ENCODE data around the gene COMT. TPM values are rescaled to one million over a fixed set of nuclear protein-coding genes. Genes with fewer than 3 reads are reported as not detected.

Gene COMT
- total RNA-seq, 1 donor from 2014 or later, result 49.0 TPM

GRCh38 chr22:19986011-19986409 lies 44.4 kb downstream of the COMT start:
- H3K27me3 Mint-ChIP-seq (ENCODE audit: unreplicated experiment), result peaks cover 11% of the 10 kb centered on the region
- TF ChIP-seq, protein P1, sequence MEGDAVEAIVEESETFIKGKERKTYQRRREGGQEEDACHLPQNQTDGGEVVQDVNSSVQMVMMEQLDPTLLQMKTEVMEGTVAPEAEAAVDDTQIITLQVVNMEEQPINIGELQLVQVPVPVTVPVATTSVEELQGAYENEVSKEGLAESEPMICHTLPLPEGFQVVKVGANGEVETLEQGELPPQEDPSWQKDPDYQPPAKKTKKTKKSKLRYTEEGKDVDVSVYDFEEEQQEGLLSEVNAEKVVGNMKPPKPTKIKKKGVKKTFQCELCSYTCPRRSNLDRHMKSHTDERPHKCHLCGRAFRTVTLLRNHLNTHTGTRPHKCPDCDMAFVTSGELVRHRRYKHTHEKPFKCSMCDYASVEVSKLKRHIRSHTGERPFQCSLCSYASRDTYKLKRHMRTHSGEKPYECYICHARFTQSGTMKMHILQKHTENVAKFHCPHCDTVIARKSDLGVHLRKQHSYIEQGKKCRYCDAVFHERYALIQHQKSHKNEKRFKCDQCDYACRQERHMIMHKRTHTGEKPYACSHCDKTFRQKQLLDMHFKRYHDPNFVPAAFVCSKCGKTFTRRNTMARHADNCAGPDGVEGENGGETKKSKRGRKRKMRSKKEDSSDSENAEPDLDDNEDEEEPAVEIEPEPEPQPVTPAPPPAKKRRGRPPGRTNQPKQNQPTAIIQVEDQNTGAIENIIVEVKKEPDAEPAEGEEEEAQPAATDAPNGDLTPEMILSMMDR (IDR thresholded peaks at IDR 0.05; ENCODE audit: unreplicated experiment), result no peak
- peak overlapping the region; percentile 77 for H3K4me3 Mint-ChIP-seq (ENCODE audit: unreplicated experiment)
- no peak overlapping the region for H3K27ac Mint-ChIP-seq (ENCODE audit: unreplicated experiment)
- H3K4me1 Mint-ChIP-seq (ENCODE audit: unreplicated experiment), result no peaks in the 10 kb centered on the region
- no peaks in the 10 kb centered on the region for H3K36me3 Mint-ChIP-seq (ENCODE audit: low read depth, unreplicated experiment)
- H3K9me3 Mint-ChIP-seq (ENCODE audit: unreplicated experiment), result no peaks in the 10 kb centered on the region
- no peak for DNase-seq (ENCODE audit: low spot score)

DNA sequence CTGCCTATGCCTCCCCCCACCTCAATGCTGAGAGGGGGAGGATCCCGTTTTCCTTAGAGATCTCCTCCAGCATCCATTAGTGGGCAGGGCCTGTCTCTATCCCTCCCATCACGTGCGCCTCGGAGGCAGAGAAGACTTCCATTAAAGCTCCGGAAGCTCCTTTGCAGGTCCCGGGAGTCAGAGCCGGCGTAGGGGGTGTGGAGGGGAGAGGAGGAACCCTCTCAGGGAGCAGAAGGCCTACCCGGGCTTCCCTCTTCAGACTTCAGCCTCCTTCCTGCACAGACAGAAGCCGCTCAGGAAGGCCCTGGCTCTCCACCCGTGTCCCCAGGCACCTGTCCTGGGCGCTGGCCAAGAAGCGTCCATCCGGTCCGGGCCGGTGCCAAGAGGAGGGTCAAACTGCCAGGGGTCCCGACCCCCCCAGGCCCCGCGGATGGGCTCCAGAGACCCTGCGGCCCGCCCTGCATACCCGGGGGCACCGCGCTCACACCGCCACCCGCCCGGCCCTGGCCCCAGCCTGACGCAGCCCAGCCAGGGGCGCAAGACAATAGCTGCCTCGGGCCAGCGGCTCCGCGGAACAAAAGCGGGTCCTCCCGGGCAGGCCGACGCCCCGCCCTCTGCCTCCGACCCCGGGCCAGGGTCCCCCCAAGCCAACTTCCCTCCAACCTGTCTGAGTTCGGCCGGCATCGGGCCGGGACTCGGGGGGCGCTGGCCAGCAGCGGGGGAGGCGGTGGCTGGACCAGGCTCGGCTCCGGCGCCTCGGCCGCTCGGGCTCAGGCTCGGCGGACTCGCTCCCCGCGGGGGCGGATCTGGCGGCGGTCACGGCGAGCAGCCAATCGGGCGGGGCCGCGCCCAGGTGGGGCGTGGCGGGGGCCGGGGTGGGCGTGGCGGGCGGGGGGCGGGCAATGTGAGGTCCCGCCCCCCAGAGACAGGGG lies 45.1 kb downstream of the COMT start:
- DNase-seq (ENCODE audit: low spot score), result peak; percentile 84
- H3K27ac Mint-ChIP-seq (ENCODE audit: unreplicated experiment), result peak overlapping the region; percentile 52
- H3K4me3 Mint-ChIP-seq (ENCODE audit: unreplicated experiment), result peak overlapping the region; percentile 77
- TF ChIP-seq, protein P1 (IDR thresholded peaks at IDR 0.05; ENCODE audit: unreplicated experiment), result no peak
- peaks cover 11% of the 10 kb centered on the region for H3K27me3 Mint-ChIP-seq (ENCODE audit: unreplicated experiment)
- no peaks in the 10 kb centered on the region for H3K4me1 Mint-ChIP-seq (ENCODE audit: unreplicated experiment)
- H3K36me3 Mint-ChIP-seq (ENCODE audit: low read depth, unreplicated experiment), result no peaks in the 10 kb centered on the region
- H3K9me3 Mint-ChIP-seq (ENCODE audit: unreplicated experiment), result no peaks in the 10 kb centered on the region

DNA sequence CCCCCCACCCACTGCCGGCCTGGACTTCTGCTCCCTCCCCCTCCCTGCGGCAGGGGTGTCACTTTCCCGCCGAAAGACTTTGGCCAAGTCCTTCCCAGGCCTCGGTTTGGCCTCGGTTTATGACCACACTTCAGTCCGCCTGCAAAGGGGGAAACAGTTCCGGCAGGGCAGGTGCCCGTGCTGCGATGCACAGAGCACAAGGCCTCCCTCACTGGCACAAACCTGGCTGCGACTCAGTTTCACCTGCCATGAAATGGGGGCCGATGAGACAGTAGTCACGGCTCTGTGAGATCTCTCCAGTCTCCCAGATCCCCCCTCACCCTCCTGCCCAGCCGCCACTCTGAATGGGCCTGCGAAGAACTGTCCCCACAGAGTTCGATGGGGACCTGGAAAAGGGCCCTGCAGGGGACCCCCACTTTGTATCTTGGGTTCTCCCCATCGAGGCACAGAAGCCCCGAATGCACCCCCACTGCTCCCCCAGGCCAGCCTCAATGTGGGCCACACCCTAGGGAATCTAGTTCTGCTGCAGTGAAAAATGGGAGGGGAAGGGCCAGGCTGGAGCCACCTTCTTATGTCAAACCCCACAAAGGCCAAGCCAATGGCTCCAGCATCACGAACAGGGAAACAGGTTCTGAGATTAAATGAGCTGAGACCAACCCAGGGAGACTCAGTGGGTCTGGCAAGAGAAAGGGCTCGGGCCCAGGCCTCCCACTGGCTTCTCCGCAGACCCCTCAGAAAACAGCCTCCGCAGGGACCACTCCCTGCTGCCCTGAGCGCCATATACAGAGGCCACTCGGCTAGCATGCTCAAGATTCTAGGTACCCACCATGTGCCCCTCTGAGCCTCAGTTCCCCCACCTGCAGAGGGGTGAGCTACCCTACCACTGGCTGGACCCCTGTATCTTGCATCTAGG lies 46.1 kb downstream of the COMT start:
- H3K27me3 Mint-ChIP-seq (ENCODE audit: unreplicated experiment), result peaks cover 11% of the 10 kb centered on the region
- TF ChIP-seq, protein P1 (IDR thresholded peaks at IDR 0.05; ENCODE audit: unreplicated experiment), result no peak
- H3K4me1 Mint-ChIP-seq (ENCODE audit: unreplicated experiment), result no peaks in the 10 kb centered on the region
- peak overlapping the region; percentile 13 for H3K27ac Mint-ChIP-seq (ENCODE audit: unreplicated experiment)
- H3K9me3 Mint-ChIP-seq (ENCODE audit: unreplicated experiment), result no peaks in the 10 kb centered on the region
- no peak for DNase-seq (ENCODE audit: low spot score)
- no peaks in the 10 kb centered on the region for H3K36me3 Mint-ChIP-seq (ENCODE audit: low read depth, unreplicated experiment)
- H3K4me3 Mint-ChIP-seq (ENCODE audit: unreplicated experiment), result no peak overlapping the region

DNA sequence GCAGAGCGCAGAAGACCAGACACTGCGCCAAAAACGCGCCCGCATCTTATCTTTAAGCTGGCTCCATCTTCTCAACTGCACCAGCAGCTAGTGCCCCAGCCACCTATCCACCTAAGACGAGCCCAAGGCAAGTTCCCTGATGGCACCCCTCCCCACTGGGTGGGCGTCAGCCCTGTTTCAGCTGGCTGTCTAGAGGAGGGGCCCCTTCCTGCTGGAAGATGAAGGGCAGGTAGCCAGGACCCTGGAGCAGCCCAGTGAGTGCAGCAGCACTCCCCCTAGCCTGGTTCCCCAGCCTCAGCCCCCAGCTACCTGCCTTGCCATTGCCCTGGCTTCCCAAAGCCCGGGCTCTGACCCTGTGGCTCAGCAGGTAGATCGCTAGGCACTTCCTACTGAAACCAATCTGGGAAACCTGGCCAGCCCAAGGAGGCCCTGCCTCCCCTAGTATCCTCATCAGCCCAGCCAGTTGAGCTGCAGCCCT lies 46.8 kb downstream of the COMT start:
- H3K4me1 Mint-ChIP-seq (ENCODE audit: unreplicated experiment), result no peaks in the 10 kb centered on the region
- peaks cover 11% of the 10 kb centered on the region for H3K27me3 Mint-ChIP-seq (ENCODE audit: unreplicated experiment)
- no peak overlapping the region for H3K27ac Mint-ChIP-seq (ENCODE audit: unreplicated experiment)
- H3K9me3 Mint-ChIP-seq (ENCODE audit: unreplicated experiment), result no peaks in the 10 kb centered on the region
- TF ChIP-seq, protein P1 (IDR thresholded peaks at IDR 0.05; ENCODE audit: unreplicated experiment), result no peak
- no peak overlapping the region for H3K4me3 Mint-ChIP-seq (ENCODE audit: unreplicated experiment)
- no peak for DNase-seq (ENCODE audit: low spot score)
- H3K36me3 Mint-ChIP-seq (ENCODE audit: low read depth, unreplicated experiment), result no peaks in the 10 kb centered on the region
